ENCODE data around the gene BICDL2.

The BICDL2 gene

GRCh38 chr16:3065069-3065741 lies 28.5 kb upstream of the BICDL2 start, which contains the start of gene IL32:
TSS of gene IL32 (plus strand) at chr16:3065640. CDS start at chr16:3065812, 172 bp downstream.
- TF ChIP-seq FOXP2 (optimal IDR thresholded peaks at IDR 0.05; ENCODE audit: borderline replicate concordance, extremely low read depth, extremely low read length, insufficient read depth) (no peak), TAF1 (IDR thresholded peaks at IDR 0.05; ENCODE audit: borderline replicate concordance, insufficient read depth, low read length) (no peak), REST (IDR thresholded peaks at IDR 0.05; ENCODE audit: insufficient read depth in 1 of 2, low read depth in 2 of 2, low read length in 2 of 2) (no peak), POLR2AphosphoS5 (IDR thresholded peaks at IDR 0.05; ENCODE audit: low read depth, low read length) (no peak), SIN3A (IDR thresholded peaks at IDR 0.05; ENCODE audit: borderline replicate concordance, insufficient read depth, low read length) (no peak)

GRCh38 chr16:3063625-3064386 lies 27.1 kb upstream of the BICDL2 start:
- no peak for TF ChIP-seq REST (IDR thresholded peaks at IDR 0.05; ENCODE audit: insufficient read depth in 1 of 2, low read depth in 2 of 2, low read length in 2 of 2)
- TF ChIP-seq FOXP2 (optimal IDR thresholded peaks at IDR 0.05; ENCODE audit: borderline replicate concordance, extremely low read depth, extremely low read length, insufficient read depth): no peak
- TF ChIP-seq TAF1 (IDR thresholded peaks at IDR 0.05; ENCODE audit: borderline replicate concordance, insufficient read depth, low read length): no peak
- TF ChIP-seq POLR2AphosphoS5 (IDR thresholded peaks at IDR 0.05; ENCODE audit: low read depth, low read length): no peak
- TF ChIP-seq SIN3A (IDR thresholded peaks at IDR 0.05; ENCODE audit: borderline replicate concordance, insufficient read depth, low read length): no peak

- TF ChIP-seq POLR2AphosphoS5 (IDR thresholded peaks at IDR 0.05; ENCODE audit: low read depth, low read length) (no peak), REST (IDR thresholded peaks at IDR 0.05; ENCODE audit: insufficient read depth in 1 of 2, low read depth in 2 of 2, low read length in 2 of 2) (no peak)
These were observed 25.8 kb upstream of the BICDL2 start for GRCh38 chr16:3062553-3062952.

- TF ChIP-seq FOXP2 (optimal IDR thresholded peaks at IDR 0.05; ENCODE audit: borderline replicate concordance, extremely low read depth, extremely low read length, insufficient read depth) (no peak), TAF1 (IDR thresholded peaks at IDR 0.05; ENCODE audit: borderline replicate concordance, insufficient read depth, low read length) (no peak), SIN3A (IDR thresholded peaks at IDR 0.05; ENCODE audit: borderline replicate concordance, insufficient read depth, low read length) (no peak), POLR2AphosphoS5 (IDR thresholded peaks at IDR 0.05; ENCODE audit: low read depth, low read length) (no peak), REST (IDR thresholded peaks at IDR 0.05; ENCODE audit: insufficient read depth in 1 of 2, low read depth in 2 of 2, low read length in 2 of 2) (no peak)
These were observed 23.8 kb upstream of the BICDL2 start for GRCh38 chr16:3060339-3061127.

All from PFSK-1 (cell line).